Measurements from ENCODE around the gene RAB30.
"Not testable (repeated sequence)": the region's sequence is repeated elsewhere in the genome, so short reads cannot be mapped to it uniquely, and the experiment has no call there.

RAB30 gene

GRCh38 chr11:82949352-82949751, 122.3 kb downstream of the RAB30 start:
- Histone ChIP-seq H3K4me3 (ENCODE audit: severe bottlenecking) (no peak overlapping the region), H3K27me3 (ENCODE audit: insufficient read depth, poor library complexity, severe bottlenecking) (no peaks in the 10 kb centered on the region), H3K36me3 (ENCODE audit: low read depth) (no peaks in the 10 kb centered on the region), H3K27ac (ENCODE audit: poor library complexity, severe bottlenecking) (no peak overlapping the region), H3K9me3 (ENCODE audit: severe bottlenecking) (no peaks in the 10 kb centered on the region), H3K4me1 (ENCODE audit: insufficient read depth, poor library complexity, severe bottlenecking) (no peaks in the 10 kb centered on the region)
- TF ChIP-seq CTCF (IDR thresholded peaks at IDR 0.05; ENCODE audit: poor library complexity, severe bottlenecking) = no peak
- no peak for ATAC-seq (ENCODE audit: low read depth)
- DNase-seq (ENCODE audit: low spot score) = no peak

DNA sequence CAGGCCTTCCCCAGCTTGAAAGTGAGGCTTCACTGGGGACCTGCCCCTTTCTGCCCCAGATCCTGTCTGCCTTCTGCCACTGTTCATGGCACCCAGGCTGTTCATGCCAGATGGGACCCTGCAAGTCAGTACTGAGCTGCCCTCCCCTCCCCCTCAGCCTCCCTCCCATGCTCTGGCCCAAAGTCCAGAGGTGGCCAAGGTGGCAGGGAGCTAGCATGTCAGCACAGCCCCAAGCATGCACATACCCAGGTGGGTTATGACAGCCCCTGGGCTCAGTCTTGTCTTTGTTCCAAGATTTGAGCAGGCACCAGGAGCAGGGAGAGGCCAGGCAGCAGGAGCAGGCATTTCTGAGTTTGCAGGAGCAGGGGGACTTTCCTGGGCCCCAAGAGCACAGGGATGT, 126.0 kb downstream of the RAB30 start:
- H3K27me3 ChIP-seq (ENCODE audit: insufficient read depth, poor library complexity, severe bottlenecking) = no peaks in the 10 kb centered on the region
- H3K27ac ChIP-seq (ENCODE audit: poor library complexity, severe bottlenecking) = no peak overlapping the region
- no peaks in the 10 kb centered on the region for H3K9me3 ChIP-seq (ENCODE audit: severe bottlenecking)
- no peak overlapping the region for H3K4me3 ChIP-seq (ENCODE audit: severe bottlenecking)
- no peaks in the 10 kb centered on the region for H3K4me1 ChIP-seq (ENCODE audit: insufficient read depth, poor library complexity, severe bottlenecking)
- no peak for DNase-seq (ENCODE audit: low spot score)
- no peaks in the 10 kb centered on the region for H3K36me3 ChIP-seq (ENCODE audit: low read depth)
- no peak for ATAC-seq (ENCODE audit: low read depth)
- no peak for TF ChIP-seq CTCF (IDR thresholded peaks at IDR 0.05; ENCODE audit: poor library complexity, severe bottlenecking)

- not testable (repeated sequence) for ATAC-seq (ENCODE audit: low read depth); H3K9me3 ChIP-seq (ENCODE audit: severe bottlenecking)
Measured at GRCh38 chr11:82945041-82945440, 126.7 kb downstream of the RAB30 start.

GRCh38 chr11:82944198-82944597, 127.5 kb downstream of the RAB30 start:
- no peak for TF ChIP-seq CTCF (IDR thresholded peaks at IDR 0.05; ENCODE audit: poor library complexity, severe bottlenecking)
- DNase-seq (ENCODE audit: low spot score) = no peak
- Histone ChIP-seq H3K27me3 (ENCODE audit: insufficient read depth, poor library complexity, severe bottlenecking) (no peaks in the 10 kb centered on the region), H3K9me3 (ENCODE audit: severe bottlenecking) (no peaks in the 10 kb centered on the region), H3K4me3 (ENCODE audit: severe bottlenecking) (no peak overlapping the region), H3K27ac (ENCODE audit: poor library complexity, severe bottlenecking) (no peak overlapping the region), H3K36me3 (ENCODE audit: low read depth) (no peaks in the 10 kb centered on the region), H3K4me1 (ENCODE audit: insufficient read depth, poor library complexity, severe bottlenecking) (no peaks in the 10 kb centered on the region)
- no peak for ATAC-seq (ENCODE audit: low read depth)

More at GRCh38 chr11:82945041-82945440, 126.7 kb downstream of the RAB30 start:
- not testable (repeated sequence) for H3K27me3 ChIP-seq (ENCODE audit: insufficient read depth, poor library complexity, severe bottlenecking); H3K27ac ChIP-seq (ENCODE audit: poor library complexity, severe bottlenecking); H3K4me3 ChIP-seq (ENCODE audit: severe bottlenecking); H3K36me3 ChIP-seq (ENCODE audit: low read depth); DNase-seq (ENCODE audit: low spot score); H3K4me1 ChIP-seq (ENCODE audit: insufficient read depth, poor library complexity, severe bottlenecking)

DNA sequence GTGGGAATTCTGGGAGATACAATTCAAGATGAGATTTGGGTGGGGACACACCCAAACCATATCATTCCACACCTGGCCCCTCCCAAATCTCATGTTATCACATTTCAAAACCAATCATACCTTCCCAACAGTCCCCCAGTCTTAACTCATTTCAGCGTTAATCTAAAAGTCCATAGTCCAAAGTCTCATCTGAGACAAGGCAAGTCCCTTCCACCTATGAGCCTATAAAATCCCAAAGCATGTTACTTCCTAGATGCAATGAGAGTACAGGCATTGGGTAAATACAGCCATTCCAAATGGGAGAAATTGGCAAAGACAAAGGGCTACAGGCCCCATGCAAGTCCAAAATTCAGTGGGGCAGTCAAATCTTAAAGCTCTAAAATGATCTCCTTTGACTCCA, 128.3 kb downstream of the RAB30 start:
- H3K4me1 ChIP-seq (ENCODE audit: insufficient read depth, poor library complexity, severe bottlenecking); H3K27me3 ChIP-seq (ENCODE audit: insufficient read depth, poor library complexity, severe bottlenecking); H3K27ac ChIP-seq (ENCODE audit: poor library complexity, severe bottlenecking); ATAC-seq (ENCODE audit: low read depth); DNase-seq (ENCODE audit: low spot score); H3K4me3 ChIP-seq (ENCODE audit: severe bottlenecking); H3K9me3 ChIP-seq (ENCODE audit: severe bottlenecking); H3K36me3 ChIP-seq (ENCODE audit: low read depth): not testable (repeated sequence)

- Histone ChIP-seq H3K4me3 (ENCODE audit: severe bottlenecking) (no peak overlapping the region), H3K4me1 (ENCODE audit: insufficient read depth, poor library complexity, severe bottlenecking) (no peaks in the 10 kb centered on the region), H3K27ac (ENCODE audit: poor library complexity, severe bottlenecking) (no peak overlapping the region), H3K9me3 (ENCODE audit: severe bottlenecking) (no peaks in the 10 kb centered on the region), H3K27me3 (ENCODE audit: insufficient read depth, poor library complexity, severe bottlenecking) (no peaks in the 10 kb centered on the region), H3K36me3 (ENCODE audit: low read depth) (no peaks in the 10 kb centered on the region)
- ATAC-seq (ENCODE audit: low read depth) = no peak
- DNase-seq (ENCODE audit: low spot score) = no peak
- no peak for TF ChIP-seq CTCF (IDR thresholded peaks at IDR 0.05; ENCODE audit: poor library complexity, severe bottlenecking)
Measured at GRCh38 chr11:82942376-82942775, 129.3 kb downstream of the RAB30 start.
